ENCODE results near the gene PEAK1. TPM values are rescaled to one million over a fixed set of nuclear protein-coding genes. Genes with fewer than 3 reads are reported as not detected.

Gene PEAK1
- total and polyA plus RNA-seq, 10 of the 15 experiments (the other 5 are each of a cell fraction or from before 2014, with no cell fraction given): 0.62 to 24.2 (median 11.2) TPM

- CTCF ChIA-PET: interaction anchor here (0.6 kb wide), 1 partner anchor 20 kb away, joined by 4 read pairs; no protein-coding TSS in a partner anchor
- TF ChIP-seq IRF5 (IDR thresholded peaks at IDR 0.05; ENCODE audit: borderline replicate concordance): no peak
- TF ChIP-seq HDAC2 (IDR thresholded peaks at IDR 0.05): no peak
- no peak for TF ChIP-seq MLLT1 (IDR thresholded peaks at IDR 0.05)
- TF ChIP-seq ETV6 (conservative IDR thresholded peaks at IDR 0.05 in 1 of 2, IDR thresholded peaks at IDR 0.05 in 1 of 2; ENCODE audit: borderline replicate concordance in 1 of 2, low read depth in 1 of 2): no peak
- TF ChIP-seq PAX8 (IDR thresholded peaks at IDR 0.05): no peak
- H3K27me3 ChIP-seq (replicated peaks in 1 of 2; ENCODE audit: control insufficient read depth in 2 of 2, insufficient read depth in 2 of 2, low read length in 1 of 2): no peaks in the 10 kb centered on the region
- no peak overlapping the region for H3K27ac ChIP-seq (ENCODE audit: control insufficient read depth, insufficient read depth)
- in situ Hi-C loops (cut with MboI) (no loop called here), intact Hi-C loops (cut with micrococcal nuclease; ENCODE audit: unreplicated experiment) (no loop called here)
- no peak overlapping the region for H3K9ac ChIP-seq (ENCODE audit: control insufficient read depth, insufficient read depth, low read length)
- ATAC-seq (no peak), FAIRE-seq (no peak), DNase-seq (ENCODE audit: low read depth, low spot score) (no peak)
- no peaks in the 10 kb centered on the region; the same call in 2 of the 3 replicates for H3K9me3 ChIP-seq (replicated peaks; ENCODE audit: control insufficient read depth, insufficient read depth, low read length)
- POLR2A ChIA-PET: no interaction called here
- RAD21 ChIA-PET (ENCODE audit: unreplicated experiment): no interaction called here
- H3K36me3 ChIP-seq (ENCODE audit: control insufficient read depth in 2 of 2, insufficient read depth in 2 of 2, low read length in 1 of 2): no peaks in the 10 kb centered on the region
- H4K20me1 ChIP-seq (ENCODE audit: control insufficient read depth, insufficient read depth): no peaks in the 10 kb centered on the region
- 54% methylated on average over 4 of the region's 4 CpGs for WGBS (ENCODE audit: insufficient coverage, insufficient replicate concordance, low lambda C conversion rate, missing lambda C conversion rate)
- no peaks in the 10 kb centered on the region for H3K79me2 ChIP-seq (ENCODE audit: control insufficient read depth, insufficient read depth, low read length)
- H3K4me3 ChIP-seq: no peak overlapping the region
- SMC1A ChIA-PET (ENCODE audit: uncharacterized antibody, unreplicated experiment): no interaction called here
- BruUV-seq (replicated peaks): no TSS peak
- H2AFZ ChIP-seq (ENCODE audit: control insufficient read depth, low read depth, low read length): no peak overlapping the region
- no peaks in the 10 kb centered on the region for H3K4me1 ChIP-seq (ENCODE audit: control insufficient read depth, insufficient read depth, low read length)
- no peak overlapping the region for H3K4me2 ChIP-seq (ENCODE audit: control insufficient read depth, insufficient read depth)
Measured at GRCh38 chr15:77373441-77373840, 46.5 kb downstream of the PEAK1 start.

Data from GM12878 (cell line).